EH (cell line): Measurements from ENCODE around the gene CLASRP.

Experiments used
- DNase-seq: peaks from one replicate; pipeline ENCODE4 v3.0.0-alpha.2; 2015; ENCODE audit warnings: low read depth

The CLASRP gene

GRCh38 chr19:45086480-45086879 lies 47.6 kb downstream of the CLASRP start:
- DNase-seq: no peak

- no peak for DNase-seq
Measured at GRCh38 chr19:45087531-45087930, 48.7 kb downstream of the CLASRP start.

- DNase-seq: no peak
Measured at GRCh38 chr19:45090034-45090433, 51.2 kb downstream of the CLASRP start.

- no peak for DNase-seq
Measured at GRCh38 chr19:45090606-45091005, 51.8 kb downstream of the CLASRP start.

GRCh38 chr19:45091031-45091923 lies 52.4 kb downstream of the CLASRP start:
- DNase-seq: peak; percentile 98

- DNase-seq: peak; percentile 95
Measured at GRCh38 chr19:45092747-45093678, 54.2 kb downstream of the CLASRP start, which contains the start of gene PPP1R37. PPP1R37 (plus strand) TSS chr19:45093179; CDS start chr19:45093326, 147 bp downstream.

GRCh38 chr19:45094137-45094536 lies 55.3 kb downstream of the CLASRP start:
- no peak for DNase-seq

GRCh38 chr19:45094707-45095106 lies 55.9 kb downstream of the CLASRP start:
- DNase-seq: no peak

GRCh38 chr19:45095496-45096413 lies 56.9 kb downstream of the CLASRP start:
- no peak for DNase-seq

- DNase-seq: no peak
Measured at GRCh38 chr19:45096700-45097099, 57.9 kb downstream of the CLASRP start.

- DNase-seq: no peak
Measured at GRCh38 chr19:45097450-45097775, 58.6 kb downstream of the CLASRP start.

- DNase-seq: peak; percentile 96
Measured at GRCh38 chr19:45097776-45098520, 59.1 kb downstream of the CLASRP start.

- no peak for DNase-seq
Measured at GRCh38 chr19:45098521-45099466, 59.9 kb downstream of the CLASRP start.

- DNase-seq: peak; percentile 18
Measured at GRCh38 chr19:45099467-45100191, 60.8 kb downstream of the CLASRP start.

- DNase-seq: no peak
Measured at GRCh38 chr19:45100201-45100600, 61.4 kb downstream of the CLASRP start.

- DNase-seq: peak; percentile 36
Measured at GRCh38 chr19:45100846-45101252, 62.0 kb downstream of the CLASRP start.

GRCh38 chr19:45101806-45102205 lies 63.0 kb downstream of the CLASRP start:
- DNase-seq: no peak

GRCh38 chr19:45102481-45102880 lies 63.6 kb downstream of the CLASRP start:
- DNase-seq: no peak

- peak; percentile 68 for DNase-seq
Measured at GRCh38 chr19:45103156-45103507, 64.3 kb downstream of the CLASRP start.
